WTC11 (cell line): Measurements from ENCODE around the gene WBP1L. TPM values are rescaled to one million over a fixed set of nuclear protein-coding genes. Genes with fewer than 3 reads are reported as not detected.

Source experiments
- ATF2 ChIP-seq: sonication (generic); formaldehyde crosslinking; IDR thresholded peaks from 2 replicates; pipeline ENCODE4 v1.8.1; 2022; ENCODE audit warnings: low read depth, missing genetic modification reagents, borderline replicate concordance
- ELF4 ChIP-seq: sonication (generic); formaldehyde crosslinking; IDR thresholded peaks from 2 replicates; pipeline ENCODE4 v1.8.1; 2022; ENCODE audit warnings: low read depth, mild to moderate bottlenecking, moderate library complexity, missing genetic modification reagents
- FOXP1 ChIP-seq: sonication (generic); formaldehyde crosslinking; IDR thresholded peaks from 2 replicates; pipeline ENCODE4 v1.8.0; 2022; ENCODE audit warnings: missing genetic modification reagents, mild to moderate bottlenecking, moderate library complexity, borderline replicate concordance
- GRHL2 ChIP-seq: fragments of 250-450 bp; sonication (Bioruptor Pico); IDR thresholded peaks from 2 replicates; pipeline ENCODE4 v1.8.0; 2022; ENCODE audit warnings: mild to moderate bottlenecking, moderate library complexity; ENCODE audit not compliant: insufficient replicate concordance, severe bottlenecking
- NFE2L1 ChIP-seq: sonication (generic); formaldehyde crosslinking; IDR thresholded peaks from 2 replicates; pipeline ENCODE4 v1.8.1; 2023; ENCODE audit warnings: missing genetic modification reagents
- NR1H2 ChIP-seq: sonication (generic); formaldehyde crosslinking; IDR thresholded peaks from 2 replicates; pipeline ENCODE4 v1.9.0; 2021; ENCODE audit warnings: mild to moderate bottlenecking, moderate library complexity, missing genetic modification reagents
- NR3C1 ChIP-seq: sonication (generic); formaldehyde crosslinking; conservative IDR thresholded peaks from 2 replicates; pipeline ENCODE4 v1.8.1; 2023; ENCODE audit warnings: low read depth, mild to moderate bottlenecking, missing genetic modification reagents
- PRRX2 ChIP-seq: fragments of 250-450 bp; sonication (Bioruptor Pico); IDR thresholded peaks from 2 replicates; pipeline ENCODE4 v1.8.0; 2021; ENCODE audit warnings: mild to moderate bottlenecking
- SMAD3 ChIP-seq: sonication (generic); formaldehyde crosslinking; IDR thresholded peaks from 2 replicates; pipeline ENCODE4 v1.8.0; 2022; ENCODE audit warnings: missing genetic modification reagents, mild to moderate bottlenecking, borderline replicate concordance
- SP1 ChIP-seq: sonication (generic); formaldehyde crosslinking; conservative IDR thresholded peaks from 2 replicates; pipeline ENCODE4 v1.8.1; 2022; ENCODE audit warnings: missing genetic modification reagents
- STAT6 ChIP-seq: sonication (generic); formaldehyde crosslinking; conservative IDR thresholded peaks from 2 replicates; pipeline ENCODE4 v1.8.1; 2023; ENCODE audit warnings: mild to moderate bottlenecking, low read depth, missing genetic modification reagents, moderate library complexity
- USF2 ChIP-seq: sonication (generic); formaldehyde crosslinking; IDR thresholded peaks from 2 replicates; pipeline ENCODE4 v1.8.1; 2023; ENCODE audit warnings: mild to moderate bottlenecking, missing genetic modification reagents, moderate library complexity
- ZNF121 ChIP-seq: sonication (generic); formaldehyde crosslinking; IDR thresholded peaks from 2 replicates; pipeline ENCODE4 v1.8.0; 2023; ENCODE audit warnings: missing genetic modification reagents
- ZNF219 ChIP-seq: sonication (generic); formaldehyde crosslinking; IDR thresholded peaks from 2 replicates; pipeline ENCODE4 v1.8.0; 2023; ENCODE audit warnings: missing genetic modification reagents, mild to moderate bottlenecking, borderline replicate concordance
- ZNF232 ChIP-seq: sonication (generic); formaldehyde crosslinking; IDR thresholded peaks from 2 replicates; pipeline ENCODE4 v1.8.0; 2022; ENCODE audit warnings: mild to moderate bottlenecking, missing genetic modification reagents
- ZNF281 ChIP-seq: sonication (generic); formaldehyde crosslinking; IDR thresholded peaks from 2 replicates; pipeline ENCODE4 v1.8.0; 2023; ENCODE audit warnings: mild to moderate bottlenecking, missing genetic modification reagents
- total RNA-seq: library from RNA; stranded (reverse); gene quantifications from 3 replicates; pipeline ENCODE4 v1.2.3, GENCODE V29; 2021
- TF ChIP-seq, protein P1 (sequence below): fragments of 250-450 bp; sonication (Bioruptor Pico); IDR thresholded peaks from 2 replicates; pipeline ENCODE4 v1.9.0; 2021; ENCODE audit warnings: mild to moderate bottlenecking
- TF ChIP-seq, protein P2 (sequence below): fragments of 250-450 bp; sonication (Bioruptor Pico); IDR thresholded peaks from 2 replicates; pipeline ENCODE4 v1.9.0; 2021; ENCODE audit warnings: mild to moderate bottlenecking, borderline replicate concordance
- TF ChIP-seq, protein P3 (sequence below): sonication (generic); formaldehyde crosslinking; conservative IDR thresholded peaks from 2 replicates; pipeline ENCODE4 v1.8.1; 2022; ENCODE audit warnings: mild to moderate bottlenecking, missing genetic modification reagents
- TF ChIP-seq, protein P4 (sequence below): sonication (generic); formaldehyde crosslinking; IDR thresholded peaks from 2 replicates; pipeline ENCODE4 v1.8.1; 2023; ENCODE audit warnings: mild to moderate bottlenecking, missing genetic modification reagents

WBP1L gene
- total RNA-seq, 1 experiment from 2014 or later = 26.8 TPM

- TF ChIP-seq ATF2 (CRISPR knock-in tag) (no peak), ZNF281 (CRISPR knock-in tag) (peak; percentile 69; the same call in 1 of the 2 replicates), NFE2L1 (CRISPR knock-in tag) (no peak), GRHL2 (no peak), NR1H2 (CRISPR knock-in tag) (no peak), STAT6 (CRISPR knock-in tag) (no peak), PRRX2 (no peak), SP1 (CRISPR knock-in tag) (peak; percentile 54; the same call in 1 of the 2 replicates), ZNF121 (CRISPR knock-in tag) (no peak), USF2 (CRISPR knock-in tag) (peak; percentile 89), FOXP1 (no peak), ZNF232 (CRISPR knock-in tag) (peak; percentile 87; the same call in 1 of the 2 replicates), ELF4 (CRISPR knock-in tag) (no peak), SMAD3 (peak; percentile 60; the same call in 1 of the 2 replicates), ZNF219 (CRISPR knock-in tag) (no peak), NR3C1 (CRISPR knock-in tag) (no peak)
- TF ChIP-seq, protein P1, sequence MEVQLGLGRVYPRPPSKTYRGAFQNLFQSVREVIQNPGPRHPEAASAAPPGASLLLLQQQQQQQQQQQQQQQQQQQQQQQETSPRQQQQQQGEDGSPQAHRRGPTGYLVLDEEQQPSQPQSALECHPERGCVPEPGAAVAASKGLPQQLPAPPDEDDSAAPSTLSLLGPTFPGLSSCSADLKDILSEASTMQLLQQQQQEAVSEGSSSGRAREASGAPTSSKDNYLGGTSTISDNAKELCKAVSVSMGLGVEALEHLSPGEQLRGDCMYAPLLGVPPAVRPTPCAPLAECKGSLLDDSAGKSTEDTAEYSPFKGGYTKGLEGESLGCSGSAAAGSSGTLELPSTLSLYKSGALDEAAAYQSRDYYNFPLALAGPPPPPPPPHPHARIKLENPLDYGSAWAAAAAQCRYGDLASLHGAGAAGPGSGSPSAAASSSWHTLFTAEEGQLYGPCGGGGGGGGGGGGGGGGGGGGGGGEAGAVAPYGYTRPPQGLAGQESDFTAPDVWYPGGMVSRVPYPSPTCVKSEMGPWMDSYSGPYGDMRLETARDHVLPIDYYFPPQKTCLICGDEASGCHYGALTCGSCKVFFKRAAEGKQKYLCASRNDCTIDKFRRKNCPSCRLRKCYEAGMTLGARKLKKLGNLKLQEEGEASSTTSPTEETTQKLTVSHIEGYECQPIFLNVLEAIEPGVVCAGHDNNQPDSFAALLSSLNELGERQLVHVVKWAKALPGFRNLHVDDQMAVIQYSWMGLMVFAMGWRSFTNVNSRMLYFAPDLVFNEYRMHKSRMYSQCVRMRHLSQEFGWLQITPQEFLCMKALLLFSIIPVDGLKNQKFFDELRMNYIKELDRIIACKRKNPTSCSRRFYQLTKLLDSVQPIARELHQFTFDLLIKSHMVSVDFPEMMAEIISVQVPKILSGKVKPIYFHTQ (CRISPR knock-in tag) = no peak
- TF ChIP-seq, protein P2, sequence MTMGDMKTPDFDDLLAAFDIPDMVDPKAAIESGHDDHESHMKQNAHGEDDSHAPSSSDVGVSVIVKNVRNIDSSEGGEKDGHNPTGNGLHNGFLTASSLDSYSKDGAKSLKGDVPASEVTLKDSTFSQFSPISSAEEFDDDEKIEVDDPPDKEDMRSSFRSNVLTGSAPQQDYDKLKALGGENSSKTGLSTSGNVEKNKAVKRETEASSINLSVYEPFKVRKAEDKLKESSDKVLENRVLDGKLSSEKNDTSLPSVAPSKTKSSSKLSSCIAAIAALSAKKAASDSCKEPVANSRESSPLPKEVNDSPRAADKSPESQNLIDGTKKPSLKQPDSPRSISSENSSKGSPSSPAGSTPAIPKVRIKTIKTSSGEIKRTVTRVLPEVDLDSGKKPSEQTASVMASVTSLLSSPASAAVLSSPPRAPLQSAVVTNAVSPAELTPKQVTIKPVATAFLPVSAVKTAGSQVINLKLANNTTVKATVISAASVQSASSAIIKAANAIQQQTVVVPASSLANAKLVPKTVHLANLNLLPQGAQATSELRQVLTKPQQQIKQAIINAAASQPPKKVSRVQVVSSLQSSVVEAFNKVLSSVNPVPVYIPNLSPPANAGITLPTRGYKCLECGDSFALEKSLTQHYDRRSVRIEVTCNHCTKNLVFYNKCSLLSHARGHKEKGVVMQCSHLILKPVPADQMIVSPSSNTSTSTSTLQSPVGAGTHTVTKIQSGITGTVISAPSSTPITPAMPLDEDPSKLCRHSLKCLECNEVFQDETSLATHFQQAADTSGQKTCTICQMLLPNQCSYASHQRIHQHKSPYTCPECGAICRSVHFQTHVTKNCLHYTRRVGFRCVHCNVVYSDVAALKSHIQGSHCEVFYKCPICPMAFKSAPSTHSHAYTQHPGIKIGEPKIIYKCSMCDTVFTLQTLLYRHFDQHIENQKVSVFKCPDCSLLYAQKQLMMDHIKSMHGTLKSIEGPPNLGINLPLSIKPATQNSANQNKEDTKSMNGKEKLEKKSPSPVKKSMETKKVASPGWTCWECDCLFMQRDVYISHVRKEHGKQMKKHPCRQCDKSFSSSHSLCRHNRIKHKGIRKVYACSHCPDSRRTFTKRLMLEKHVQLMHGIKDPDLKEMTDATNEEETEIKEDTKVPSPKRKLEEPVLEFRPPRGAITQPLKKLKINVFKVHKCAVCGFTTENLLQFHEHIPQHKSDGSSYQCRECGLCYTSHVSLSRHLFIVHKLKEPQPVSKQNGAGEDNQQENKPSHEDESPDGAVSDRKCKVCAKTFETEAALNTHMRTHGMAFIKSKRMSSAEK (CRISPR knock-in tag) = no peak
- TF ChIP-seq, protein P3, sequence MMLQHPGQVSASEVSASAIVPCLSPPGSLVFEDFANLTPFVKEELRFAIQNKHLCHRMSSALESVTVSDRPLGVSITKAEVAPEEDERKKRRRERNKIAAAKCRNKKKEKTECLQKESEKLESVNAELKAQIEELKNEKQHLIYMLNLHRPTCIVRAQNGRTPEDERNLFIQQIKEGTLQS (CRISPR knock-in tag) = no peak
- TF ChIP-seq, protein P4, sequence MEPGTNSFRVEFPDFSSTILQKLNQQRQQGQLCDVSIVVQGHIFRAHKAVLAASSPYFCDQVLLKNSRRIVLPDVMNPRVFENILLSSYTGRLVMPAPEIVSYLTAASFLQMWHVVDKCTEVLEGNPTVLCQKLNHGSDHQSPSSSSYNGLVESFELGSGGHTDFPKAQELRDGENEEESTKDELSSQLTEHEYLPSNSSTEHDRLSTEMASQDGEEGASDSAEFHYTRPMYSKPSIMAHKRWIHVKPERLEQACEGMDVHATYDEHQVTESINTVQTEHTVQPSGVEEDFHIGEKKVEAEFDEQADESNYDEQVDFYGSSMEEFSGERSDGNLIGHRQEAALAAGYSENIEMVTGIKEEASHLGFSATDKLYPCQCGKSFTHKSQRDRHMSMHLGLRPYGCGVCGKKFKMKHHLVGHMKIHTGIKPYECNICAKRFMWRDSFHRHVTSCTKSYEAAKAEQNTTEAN = no peak; the same call in 1 of the 2 replicates
Observed at GRCh38 chr10:102713814-102714620, 29.7 kb upstream of the WBP1L start, which contains the start of gene ARL3 (continued).
